Vagina (tissue), 2 donors: ENCODE measurements around the gene SMURF1. TPM values are rescaled to one million over a fixed set of nuclear protein-coding genes. Genes with fewer than 3 reads are reported as not detected.

Experiments
- DNase-seq, 2 donors: peaks; one replicate each; pipeline ENCODE4 v3.0.0-alpha.2; 2017; ENCODE audit errors: extremely low spot score in 2 of 2
- H3K27ac ChIP-seq: fragments of 200-600 bp; sonication (generic); one replicate; pipeline ENCODE4 v1.5.1; 2019
- H3K27me3 ChIP-seq: fragments of 200-600 bp; sonication (generic); one replicate; pipeline ENCODE4 v1.5.1; 2019
- H3K36me3 ChIP-seq, 2 donors: fragments of 200-600 bp; sonication (generic); one replicate each; pipeline ENCODE4 v1.5.1; 2017 to 2019
- H3K4me1 ChIP-seq: fragments of 200-600 bp; sonication (generic); one replicate; pipeline ENCODE4 v1.5.1; 2019
- H3K4me3 ChIP-seq, 2 donors: fragments of 200-600 bp; sonication (generic); 1 replicate in 1 of 2; 2 replicates in 1 of 2; pipeline ENCODE4 v1.5.1; 2016 to 2019
- H3K9me3 ChIP-seq: fragments of 200-600 bp; sonication (generic); one replicate; pipeline ENCODE4 v1.5.1; 2019
- POLR2A ChIP-seq, 2 donors: fragments of 450-650 bp; IDR thresholded peaks; one replicate each; pipeline ENCODE4 v1.6.1; 2017; ENCODE audit warnings: antibody characterized with exemption in 2 of 2, mild to moderate bottlenecking in 2 of 2, moderate library complexity in 2 of 2
- POLR2AphosphoS5 ChIP-seq, 2 donors: sonication (generic); formaldehyde crosslinking; IDR thresholded peaks; one replicate each; pipeline ENCODE4 v1.9.0; 2017; ENCODE audit warnings: antibody characterized with exemption in 2 of 2, mild to moderate bottlenecking in 2 of 2, low read depth in 1 of 2; ENCODE audit not compliant: insufficient read depth in 1 of 2
- intact Hi-C: fragments of 100-400 bp; cut with DNase I; formaldehyde crosslinking; loops from one replicate; pipeline ENCODE4 v1.15.1; 2023
- total RNA-seq: library from RNA; depleted of rRNA; stranded (reverse); fragments of >200 nt; gene quantifications from one replicate; pipeline ENCODE4 v1.2.3, GENCODE V29; 2016
- TF ChIP-seq, protein P1 (sequence below), 3 experiments: fragments of 450-650 bp in 2 of 3; fragments of 200-600 bp in 1 of 3; sonication (generic) in 1 of 3; IDR thresholded peaks; one replicate each; pipeline ENCODE4 v1.5.1; 2017 to 2019; ENCODE audit warnings: antibody characterized with exemption in 3 of 3, mild to moderate bottlenecking in 2 of 3, moderate library complexity in 2 of 3

SMURF1 gene
- total RNA-seq, 1 donor from 2014 or later: 30.0 TPM

DNA sequence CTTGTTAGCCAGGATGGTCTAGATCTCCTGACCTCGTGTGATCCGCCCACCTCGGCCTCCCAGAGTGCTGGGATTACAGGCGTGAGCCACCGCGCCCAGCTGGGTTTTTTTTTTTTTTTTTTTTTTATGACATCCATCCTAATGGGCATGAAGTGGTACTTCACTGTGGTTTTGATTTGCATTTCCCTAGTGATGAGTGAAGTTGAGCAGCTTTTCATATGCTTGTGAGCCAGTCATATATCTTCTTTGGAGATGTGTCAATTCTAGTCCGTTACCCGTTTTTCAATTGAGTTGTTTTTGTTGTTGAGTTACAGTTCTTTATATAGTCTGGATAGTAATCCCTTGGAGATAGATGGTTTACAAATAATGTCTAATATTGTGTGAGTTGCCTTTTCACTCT is 127.7 kb downstream of the SMURF1 start:
- TF ChIP-seq POLR2A (IDR thresholded peaks at IDR 0.05) (no peak), POLR2AphosphoS5 (IDR thresholded peaks at IDR 0.05; ENCODE audit: insufficient read depth in 1 of 2, low read depth in 1 of 2) (no peak)
- TF ChIP-seq, protein P1, sequence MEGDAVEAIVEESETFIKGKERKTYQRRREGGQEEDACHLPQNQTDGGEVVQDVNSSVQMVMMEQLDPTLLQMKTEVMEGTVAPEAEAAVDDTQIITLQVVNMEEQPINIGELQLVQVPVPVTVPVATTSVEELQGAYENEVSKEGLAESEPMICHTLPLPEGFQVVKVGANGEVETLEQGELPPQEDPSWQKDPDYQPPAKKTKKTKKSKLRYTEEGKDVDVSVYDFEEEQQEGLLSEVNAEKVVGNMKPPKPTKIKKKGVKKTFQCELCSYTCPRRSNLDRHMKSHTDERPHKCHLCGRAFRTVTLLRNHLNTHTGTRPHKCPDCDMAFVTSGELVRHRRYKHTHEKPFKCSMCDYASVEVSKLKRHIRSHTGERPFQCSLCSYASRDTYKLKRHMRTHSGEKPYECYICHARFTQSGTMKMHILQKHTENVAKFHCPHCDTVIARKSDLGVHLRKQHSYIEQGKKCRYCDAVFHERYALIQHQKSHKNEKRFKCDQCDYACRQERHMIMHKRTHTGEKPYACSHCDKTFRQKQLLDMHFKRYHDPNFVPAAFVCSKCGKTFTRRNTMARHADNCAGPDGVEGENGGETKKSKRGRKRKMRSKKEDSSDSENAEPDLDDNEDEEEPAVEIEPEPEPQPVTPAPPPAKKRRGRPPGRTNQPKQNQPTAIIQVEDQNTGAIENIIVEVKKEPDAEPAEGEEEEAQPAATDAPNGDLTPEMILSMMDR (IDR thresholded peaks at IDR 0.05): no peak
- no peak overlapping the region for H3K27ac ChIP-seq

DNA sequence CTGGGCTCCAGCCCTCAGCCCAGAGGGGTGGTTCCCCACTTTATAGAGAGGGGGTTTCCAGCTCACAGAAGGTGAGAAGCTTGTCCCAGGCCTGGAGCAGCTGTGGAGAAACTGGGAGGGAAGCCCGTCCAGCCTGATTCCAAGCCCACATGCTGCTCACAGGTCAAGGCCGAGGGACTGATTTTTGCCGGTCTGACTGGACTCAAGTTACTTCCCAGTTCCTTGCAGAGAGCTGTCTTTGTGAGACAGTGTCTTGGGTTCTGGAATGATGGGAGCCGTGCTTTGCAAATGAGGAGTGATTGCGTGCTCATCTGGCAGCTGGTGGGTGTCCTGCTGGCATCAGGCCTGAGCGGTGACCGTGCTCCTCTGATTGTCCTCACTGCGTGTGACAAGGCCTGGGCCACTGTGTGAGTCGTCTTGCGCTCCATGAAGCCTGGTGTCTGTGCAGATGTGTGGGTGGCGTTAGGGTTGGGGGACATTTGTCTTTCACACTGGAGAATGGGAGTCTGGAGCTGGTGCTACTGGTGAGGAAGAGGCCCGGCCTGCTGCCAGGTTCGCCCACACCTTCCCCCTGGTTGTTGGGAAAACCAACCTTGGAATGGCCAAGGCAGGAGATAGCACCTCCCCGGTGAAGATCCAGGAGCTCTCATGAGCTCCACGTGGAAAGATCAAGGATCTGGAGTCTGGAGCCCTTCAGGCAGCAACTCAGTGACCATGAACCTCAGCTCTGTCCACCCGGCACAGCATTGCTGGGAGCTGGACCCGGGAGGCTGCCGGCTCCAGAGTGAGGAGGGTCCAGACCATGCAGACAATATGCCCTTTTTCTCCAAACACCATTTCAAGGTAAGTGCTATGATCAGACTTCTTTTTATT is 129.6 kb downstream of the SMURF1 start:
- peak in 1 of 2 donors; percentile 14 for DNase-seq
- Histone ChIP-seq H3K4me1 (no peaks in the 10 kb centered on the region), H3K4me3 (no peak overlapping the region), H3K27me3 (no peaks in the 10 kb centered on the region), H3K36me3 (peaks cover 7 to 70% of the 10 kb centered on the region in 2 donors), H3K9me3 (no peaks in the 10 kb centered on the region), H3K27ac (no peak overlapping the region)
- TF ChIP-seq POLR2AphosphoS5 (IDR thresholded peaks at IDR 0.05; ENCODE audit: insufficient read depth in 1 of 2, low read depth in 1 of 2) (no peak), POLR2A (IDR thresholded peaks at IDR 0.05) (no peak)
- TF ChIP-seq, protein P1 (IDR thresholded peaks at IDR 0.05): no peak
- intact Hi-C loops: no loop called here

More for the DNA sequence above, 127.7 kb downstream of the SMURF1 start:
- no peaks in the 10 kb centered on the region for H3K27me3 ChIP-seq
- H3K4me1 ChIP-seq: no peaks in the 10 kb centered on the region
- H3K36me3 ChIP-seq: peaks cover 7 to 60% of the 10 kb centered on the region in 2 donors
- DNase-seq: no peak
- intact Hi-C loops: no loop called here
- no peaks in the 10 kb centered on the region for H3K9me3 ChIP-seq
- no peak overlapping the region for H3K4me3 ChIP-seq

DNA sequence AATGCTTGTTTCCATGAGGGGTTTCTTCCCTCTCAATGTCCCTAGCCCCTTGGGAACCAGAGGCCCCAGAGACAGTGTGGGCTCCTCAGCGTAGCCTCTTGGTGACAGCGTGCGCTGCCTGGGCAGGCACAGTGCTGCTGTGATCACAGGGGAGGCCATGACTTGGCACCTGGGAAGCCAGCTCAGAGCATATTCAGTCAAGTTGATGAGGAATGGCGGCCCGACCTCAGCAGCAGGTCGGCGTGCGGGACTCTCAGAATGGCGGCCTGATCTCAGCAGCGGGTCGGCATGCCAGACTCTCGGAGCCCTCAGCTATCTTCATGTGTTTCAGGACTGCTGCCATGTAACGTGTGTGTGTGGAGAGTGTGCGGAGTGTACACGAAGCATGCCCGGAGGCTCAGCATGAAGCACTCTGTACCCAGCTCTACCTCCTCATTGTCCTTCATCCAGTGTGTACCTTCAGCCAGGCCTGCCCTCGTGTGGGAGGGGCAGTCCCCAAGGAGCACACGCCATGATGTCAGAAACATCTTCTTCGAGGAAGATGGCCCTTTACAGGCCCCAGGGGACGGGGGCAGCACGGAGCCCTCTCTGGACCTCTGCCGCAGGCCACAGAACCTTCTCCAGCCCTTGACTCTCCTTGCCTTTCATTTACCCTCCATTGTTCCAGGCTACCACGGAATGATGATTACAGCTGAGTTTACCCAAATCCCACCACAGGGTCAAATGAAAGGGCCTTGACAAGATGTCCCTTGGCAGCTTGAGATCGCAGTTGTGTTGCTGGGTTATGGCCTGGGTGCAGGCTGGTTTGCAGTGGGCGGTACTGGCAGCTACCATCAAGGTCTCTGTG is 130.4 kb downstream of the SMURF1 start:
- Histone ChIP-seq H3K4me3 (no peak overlapping the region), H3K27me3 (no peaks in the 10 kb centered on the region), H3K4me1 (no peaks in the 10 kb centered on the region), H3K27ac (no peak overlapping the region), H3K36me3 (peaks cover 7 to 77% of the 10 kb centered on the region in 2 donors), H3K9me3 (no peaks in the 10 kb centered on the region)
- no peak for TF ChIP-seq POLR2A (IDR thresholded peaks at IDR 0.05)
- TF ChIP-seq, protein P1 (IDR thresholded peaks at IDR 0.05): no peak
- no peak for TF ChIP-seq POLR2AphosphoS5 (IDR thresholded peaks at IDR 0.05; ENCODE audit: insufficient read depth in 1 of 2, low read depth in 1 of 2)
- intact Hi-C loops: no loop called here
- DNase-seq: no peak

DNA sequence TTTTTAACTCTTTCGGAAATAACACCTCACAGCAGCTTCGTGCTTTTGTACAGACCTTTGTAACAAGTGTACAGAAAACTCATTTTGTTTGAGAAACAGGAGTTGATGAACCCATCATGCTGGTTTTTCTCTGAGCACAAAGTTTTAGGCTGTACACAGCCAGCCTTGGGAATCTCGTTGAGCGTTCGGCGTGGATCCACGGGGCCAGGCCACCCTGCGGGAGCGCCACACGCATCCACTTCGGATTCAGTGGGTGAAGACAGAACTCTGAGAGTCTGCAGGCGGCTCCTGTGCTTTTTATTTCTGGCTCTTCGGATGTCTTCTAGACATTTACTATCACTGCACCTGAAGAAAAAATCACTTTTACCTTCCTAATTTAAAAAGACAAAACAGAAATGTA is 131.2 kb downstream of the SMURF1 start:
- Histone ChIP-seq H3K36me3 (peaks cover 7 to 82% of the 10 kb centered on the region in 2 donors), H3K9me3 (no peaks in the 10 kb centered on the region), H3K4me3 (no peak overlapping the region), H3K4me1 (no peaks in the 10 kb centered on the region), H3K27me3 (no peaks in the 10 kb centered on the region), H3K27ac (no peak overlapping the region)
- TF ChIP-seq POLR2A (IDR thresholded peaks at IDR 0.05) (no peak), POLR2AphosphoS5 (IDR thresholded peaks at IDR 0.05; ENCODE audit: insufficient read depth in 1 of 2, low read depth in 1 of 2) (no peak)
- TF ChIP-seq, protein P1 (IDR thresholded peaks at IDR 0.05): no peak
- intact Hi-C loops: no loop called here
- DNase-seq: peak; percentile 16
